SHP77 (cell line): ENCODE results near the gene AKAP13.
"Not testable (repeated sequence)": the region's sequence is repeated elsewhere in the genome, so short reads cannot be mapped to it uniquely, and the experiment has no call there.

ENCODE experiments used
- DNase-seq, 2 experiments: peaks; one replicate each; lab custom pipeline; 2025; lab: John Stamatoyannopoulos, UW

The AKAP13 gene

GRCh38 chr15:85793641-85794597 lies 413.5 kb downstream of the AKAP13 start:
- no peak for DNase-seq

DNA sequence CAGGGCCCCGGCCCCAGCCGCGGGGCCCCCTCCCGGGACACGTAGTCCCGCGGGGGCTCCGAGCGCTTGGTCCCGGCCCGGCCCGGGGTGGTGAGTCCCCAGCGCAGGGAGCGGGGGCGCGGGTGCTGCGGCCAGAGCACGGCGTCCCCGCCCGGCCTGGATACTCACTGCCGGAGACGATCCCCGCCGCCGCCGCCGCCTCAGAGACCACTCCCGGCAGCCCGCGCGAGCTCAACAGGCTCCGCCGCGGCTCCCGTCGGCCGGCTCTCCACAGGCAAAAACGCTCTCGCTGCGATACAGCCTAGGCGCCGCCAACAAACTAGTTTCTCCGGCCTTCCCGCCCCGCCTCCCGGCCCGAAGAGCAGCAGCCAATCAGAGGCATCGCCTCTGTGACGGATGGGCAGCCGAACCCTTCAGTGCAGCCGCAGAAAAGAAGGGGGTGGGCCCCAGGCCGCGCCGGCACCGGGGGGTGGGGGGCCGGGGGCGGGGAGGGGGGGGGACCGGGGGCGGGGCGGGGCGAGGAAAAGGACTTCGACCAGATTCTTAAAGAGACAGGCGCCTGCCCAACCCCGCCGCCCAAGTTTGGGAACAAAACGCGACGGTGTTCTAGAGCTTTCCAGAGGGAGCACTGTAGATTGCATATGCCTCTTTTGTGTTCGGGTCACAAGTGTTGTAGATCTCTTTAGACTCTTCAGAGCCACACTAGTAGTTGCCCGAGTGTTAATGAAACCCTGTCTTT lies 414.4 kb downstream of the AKAP13 start, which contains the start of gene KLHL25:
TSS of gene KLHL25 (minus strand) at position 328 of the 739 bp plus-strand sequence. CDS start 25,115 bp downstream, outside the sequence.
- DNase-seq: peak; percentile 91 to 92

DNA sequence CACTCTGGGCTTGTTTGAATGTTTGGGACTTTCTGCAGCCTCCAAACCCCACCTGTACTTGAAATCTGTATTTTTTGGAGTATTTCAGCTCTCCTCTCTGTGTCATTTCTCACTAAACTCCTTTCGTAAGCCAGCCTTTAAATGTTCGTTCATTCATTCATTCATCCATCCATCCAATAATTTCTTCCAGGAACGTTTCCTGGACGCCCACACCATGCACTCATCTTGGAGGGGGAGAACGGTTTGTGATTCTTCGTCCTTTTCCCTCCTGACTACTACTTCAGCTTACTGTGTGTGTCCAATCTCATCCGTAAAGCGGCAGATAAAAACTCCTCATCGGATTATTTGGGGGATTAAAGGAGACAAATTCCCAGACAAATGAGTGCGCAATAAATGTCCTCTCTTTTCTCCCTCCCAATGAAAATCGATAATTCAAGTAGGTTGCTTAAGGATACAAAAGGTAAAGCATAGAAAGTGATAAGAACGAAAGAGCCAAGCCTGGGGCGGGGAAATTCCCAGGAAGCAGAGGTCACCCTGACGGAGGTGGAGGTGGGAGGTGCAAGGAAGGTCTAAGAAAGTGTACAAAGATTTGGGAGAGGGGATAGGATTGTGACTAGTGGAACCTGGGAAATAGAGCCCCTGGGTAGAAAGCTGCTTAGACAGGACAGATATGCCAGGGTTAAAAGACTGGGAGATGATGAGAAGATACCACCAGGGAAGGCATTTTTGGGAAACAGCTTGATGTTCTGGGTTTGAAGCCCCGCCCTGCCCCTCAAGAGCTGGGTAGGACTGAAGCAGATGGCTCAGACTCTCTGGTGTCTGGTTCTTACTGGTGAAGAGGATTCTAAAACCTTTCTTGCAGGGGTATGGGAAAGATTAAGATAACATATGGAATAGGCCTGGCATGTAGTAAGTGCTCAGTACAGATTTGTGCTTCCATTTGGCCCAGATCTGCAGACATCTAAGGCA lies 415.2 kb downstream of the AKAP13 start:
- no peak for DNase-seq

DNA sequence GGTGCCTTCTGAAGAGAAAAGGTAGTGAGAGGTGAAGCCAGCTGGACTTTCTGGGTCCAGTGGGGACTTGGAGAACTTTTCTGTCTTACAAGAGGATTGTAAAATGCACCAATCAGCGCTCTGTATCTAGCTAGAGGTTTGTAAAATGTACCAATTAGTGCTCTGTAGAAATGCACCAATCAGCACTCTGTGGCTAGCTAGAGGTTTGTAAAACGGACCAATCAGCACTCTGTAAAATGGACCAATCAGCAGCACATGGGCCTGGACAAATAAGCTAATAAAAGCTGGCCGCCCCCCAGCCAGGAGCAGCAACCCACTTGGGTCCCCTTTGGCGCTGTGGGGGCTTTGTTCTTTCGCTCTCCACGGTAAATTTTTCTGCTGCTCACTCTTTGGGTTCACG lies 416.0 kb downstream of the AKAP13 start:
- not testable (repeated sequence) for DNase-seq
